OCI-M1 (cell line): ENCODE data around the gene LEMD2.

Source experiments
- DNase-seq: peaks from one replicate; lab custom pipeline; 2025; lab: John Stamatoyannopoulos, UW

Gene LEMD2

DNA sequence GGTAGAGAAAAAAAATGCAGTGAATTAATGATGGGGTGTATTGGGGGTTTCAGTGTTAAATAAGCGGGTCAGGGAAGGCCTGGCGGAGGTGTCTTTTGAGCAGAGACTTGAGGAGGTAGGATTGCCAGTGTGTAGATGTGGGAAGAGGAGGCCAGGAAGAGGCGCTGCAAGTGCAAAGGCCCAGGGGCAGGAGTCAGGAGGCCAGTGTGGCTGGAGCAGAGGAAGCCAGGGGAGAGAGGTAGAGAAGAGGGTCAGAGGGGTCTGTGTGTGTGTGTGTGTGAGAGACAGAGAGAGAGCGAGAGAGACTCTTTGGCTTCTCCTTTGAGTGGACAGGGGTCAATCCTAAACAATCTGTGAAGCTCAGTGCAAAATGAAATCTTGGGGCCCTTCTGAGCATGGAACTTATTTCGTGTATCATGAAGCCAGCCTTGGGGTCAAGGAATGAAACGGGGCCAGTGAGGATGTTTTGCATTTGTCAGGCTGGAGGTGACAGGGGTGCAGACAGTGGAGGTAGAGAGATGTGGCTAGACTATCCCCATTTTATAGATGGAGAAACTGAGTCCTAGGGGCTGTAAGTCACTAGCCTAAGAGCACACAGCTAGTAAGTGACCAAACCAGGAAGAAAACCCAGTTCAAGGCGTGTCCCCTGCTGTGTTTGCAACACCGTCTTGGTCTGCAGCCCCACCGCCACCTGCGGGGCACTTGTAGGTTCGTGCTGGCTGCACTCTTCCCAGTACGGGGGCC, 32.5 kb downstream of the LEMD2 start:
- no peak for DNase-seq

DNA sequence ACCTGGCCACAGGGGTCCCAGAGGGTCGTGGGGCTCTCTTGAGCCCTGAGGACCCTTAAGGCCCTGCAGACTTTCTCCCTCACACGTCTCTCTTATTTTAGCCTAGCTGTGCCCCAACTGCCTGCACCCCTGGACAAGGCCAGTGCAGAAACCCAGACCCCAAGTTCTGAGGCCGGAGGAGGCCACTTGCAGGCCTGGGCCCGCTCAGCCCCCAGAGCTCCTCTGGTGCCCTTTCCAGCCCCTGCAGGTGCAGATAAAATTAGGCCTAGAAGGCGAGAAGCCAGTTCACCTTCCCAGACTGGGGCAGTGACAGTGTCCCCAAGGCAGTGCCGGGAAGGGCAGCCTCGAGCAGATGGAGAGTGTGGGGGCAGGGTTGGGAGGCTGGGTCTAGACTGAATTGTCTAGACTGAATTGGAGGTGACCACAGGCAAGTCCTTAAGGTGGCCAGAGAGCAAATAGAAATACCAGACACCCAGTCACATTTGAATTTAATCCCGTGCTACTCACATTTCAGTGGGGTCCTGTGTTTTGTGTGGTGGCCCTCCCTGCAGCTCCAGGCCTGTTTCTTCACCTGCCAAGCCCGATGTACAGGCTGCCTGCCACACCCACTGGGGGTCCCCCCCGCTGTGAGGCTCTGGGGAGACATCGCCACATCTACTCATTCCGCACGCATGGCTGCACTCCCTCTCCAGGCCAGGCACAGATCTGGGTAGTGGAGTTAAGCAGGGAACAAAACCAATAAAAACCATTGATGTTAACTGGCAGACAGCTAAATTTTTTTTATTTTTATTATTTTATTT, 33.7 kb downstream of the LEMD2 start:
- DNase-seq: no peak

DNA sequence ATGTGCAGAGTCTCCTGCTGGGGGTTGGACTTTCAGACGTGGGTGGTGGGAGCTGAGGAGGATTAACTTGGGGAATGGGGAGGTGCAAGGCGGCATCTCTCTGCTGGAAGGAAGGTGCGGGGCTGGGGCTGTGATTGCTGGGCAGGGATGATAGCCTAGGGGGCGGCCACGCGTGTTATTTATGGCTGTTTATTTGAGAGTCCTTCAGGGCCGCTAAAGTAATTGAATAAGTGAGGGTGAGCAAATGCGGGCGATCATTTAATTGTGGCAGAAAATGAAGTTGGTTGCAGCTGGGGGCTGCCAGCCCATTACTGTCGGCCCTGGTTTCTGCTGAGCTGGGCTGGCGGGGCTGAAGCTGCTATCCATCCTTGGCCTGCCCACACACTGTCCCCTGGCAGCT, 34.7 kb downstream of the LEMD2 start:
- DNase-seq: no peak

DNA sequence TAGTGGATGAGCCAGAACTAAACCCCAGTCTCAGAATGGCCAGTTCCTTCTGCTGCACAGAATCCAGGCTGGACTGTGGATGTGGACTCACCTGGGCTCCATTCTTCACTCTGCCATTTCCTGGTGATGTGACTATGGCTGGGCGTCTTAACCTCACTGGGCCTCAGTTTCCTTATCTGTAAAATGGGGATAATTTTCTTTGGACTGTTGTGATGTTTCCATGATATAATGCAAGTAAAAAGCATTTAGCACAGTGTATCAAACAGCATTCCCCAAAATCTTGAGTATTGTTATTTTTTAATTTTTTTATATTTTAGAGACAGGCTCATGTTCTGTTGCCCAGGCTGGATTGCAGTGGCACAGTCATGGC, 36.3 kb downstream of the LEMD2 start:
- DNase-seq: no peak

DNA sequence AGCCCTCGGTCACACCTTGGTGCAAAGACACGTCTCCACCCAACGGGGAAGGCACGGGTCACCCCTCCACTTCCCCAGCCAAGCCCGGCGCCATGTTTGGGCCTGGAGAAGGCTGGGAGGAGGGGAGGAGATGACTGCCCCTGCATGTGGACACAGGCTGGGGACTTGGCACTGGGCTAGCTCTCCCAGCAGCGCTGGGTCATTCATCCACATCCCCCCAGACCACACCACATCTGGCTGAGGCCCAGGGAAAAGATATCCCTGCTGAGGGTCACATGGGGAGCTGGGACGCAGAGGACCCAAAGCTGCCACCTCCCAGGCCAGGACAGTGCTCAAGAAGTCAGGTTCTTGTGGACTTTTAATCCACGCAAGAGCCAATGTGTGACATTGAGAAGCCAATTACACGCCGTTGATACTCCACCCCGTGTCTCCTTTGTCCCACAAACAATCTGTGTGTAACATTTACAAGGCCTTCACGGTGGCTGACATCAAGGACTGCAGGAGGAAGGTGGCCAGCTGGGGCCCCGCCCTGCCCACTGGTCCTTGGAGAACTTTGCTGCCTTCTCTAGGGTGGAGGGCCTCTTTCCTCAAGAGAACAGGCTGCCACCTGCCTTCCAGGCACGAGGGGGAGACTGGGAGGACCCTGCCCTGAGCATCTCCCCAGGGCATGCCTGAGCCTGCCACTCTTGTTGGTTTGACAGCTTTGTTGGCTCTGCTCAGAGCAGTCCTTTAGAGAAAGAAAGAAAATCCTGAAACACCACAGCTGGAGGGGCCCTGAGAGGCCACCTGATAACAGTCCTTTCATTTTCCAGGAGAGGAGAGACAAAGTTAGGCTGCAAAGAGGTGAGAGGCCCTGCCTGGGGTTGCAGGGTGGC, 36.9 kb downstream of the LEMD2 start:
- DNase-seq: no peak

DNA sequence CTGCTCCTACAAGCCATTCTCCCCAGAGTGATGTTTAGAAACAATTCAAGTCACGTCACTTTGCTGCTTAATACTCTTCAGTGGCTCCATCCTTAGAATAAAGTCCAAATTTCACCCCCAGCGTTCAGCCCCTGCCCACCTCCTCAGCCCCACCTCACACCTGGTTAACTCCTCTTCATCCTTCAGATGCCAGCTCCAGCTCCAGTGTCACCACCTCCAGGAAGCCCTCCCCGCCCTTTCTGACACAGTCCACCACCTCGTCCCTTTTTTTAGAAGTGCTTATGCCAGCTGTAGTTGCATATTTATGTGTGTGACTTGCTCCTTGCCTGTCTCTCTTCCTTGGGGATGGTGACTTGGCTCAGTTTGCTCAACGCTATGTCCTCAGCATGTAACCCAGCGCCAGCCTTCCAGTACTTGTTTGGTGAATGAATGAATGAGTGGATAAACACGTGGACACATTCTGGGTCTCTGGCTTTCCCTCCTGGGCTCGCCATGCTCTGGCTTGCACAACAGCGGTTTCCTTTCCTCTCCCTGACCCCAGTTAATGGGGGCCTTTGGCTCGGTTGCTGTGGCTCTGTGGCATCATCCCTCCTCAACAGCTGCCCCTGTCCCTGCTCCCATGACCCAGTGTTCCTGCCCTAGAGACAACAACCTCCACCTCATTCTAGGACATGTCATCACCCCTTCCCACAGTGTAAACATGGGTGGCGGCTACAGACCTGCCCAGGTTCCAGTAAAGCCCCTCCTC, 38.5 kb downstream of the LEMD2 start:
- no peak for DNase-seq

DNA sequence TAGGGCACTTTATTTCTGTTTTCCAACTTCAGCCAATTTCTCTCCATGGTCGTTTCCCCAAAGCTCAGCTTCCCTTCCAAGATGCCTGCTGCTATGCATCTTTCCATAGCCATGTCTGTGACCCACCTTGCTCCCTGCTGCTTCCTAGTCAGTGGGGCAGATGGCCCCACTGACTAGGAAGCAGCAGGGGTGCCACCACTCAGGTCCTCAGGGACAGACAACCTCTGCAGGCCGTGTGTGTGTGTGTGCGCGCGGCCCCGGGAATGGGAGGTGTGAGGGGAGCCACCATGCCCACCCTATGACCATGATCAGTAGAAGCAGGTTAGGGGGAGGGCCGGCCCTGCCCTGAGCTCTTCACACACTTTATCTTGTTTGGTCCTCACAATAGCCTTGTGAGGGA, 39.5 kb downstream of the LEMD2 start:
- DNase-seq: no peak

DNA sequence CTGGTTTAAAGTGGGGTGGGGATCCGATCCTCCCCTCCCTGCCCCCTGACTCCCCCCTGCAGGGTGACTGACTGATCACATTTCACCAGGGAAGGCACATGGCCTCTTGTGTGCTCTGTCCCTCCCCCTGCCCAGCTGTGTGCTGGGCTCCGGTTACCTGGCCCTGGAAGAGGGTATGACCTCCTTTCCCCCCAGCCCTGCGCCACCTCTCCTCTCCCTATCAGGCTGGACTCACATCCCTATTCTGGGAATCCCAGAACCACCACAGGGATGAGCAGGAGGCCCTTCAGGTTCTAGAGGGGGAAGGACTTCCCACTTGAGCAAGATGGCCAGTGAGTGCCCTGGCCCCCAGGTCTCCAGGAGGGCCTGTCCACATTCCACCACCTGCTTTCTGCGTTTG, 40.1 kb downstream of the LEMD2 start:
- DNase-seq: no peak

DNA sequence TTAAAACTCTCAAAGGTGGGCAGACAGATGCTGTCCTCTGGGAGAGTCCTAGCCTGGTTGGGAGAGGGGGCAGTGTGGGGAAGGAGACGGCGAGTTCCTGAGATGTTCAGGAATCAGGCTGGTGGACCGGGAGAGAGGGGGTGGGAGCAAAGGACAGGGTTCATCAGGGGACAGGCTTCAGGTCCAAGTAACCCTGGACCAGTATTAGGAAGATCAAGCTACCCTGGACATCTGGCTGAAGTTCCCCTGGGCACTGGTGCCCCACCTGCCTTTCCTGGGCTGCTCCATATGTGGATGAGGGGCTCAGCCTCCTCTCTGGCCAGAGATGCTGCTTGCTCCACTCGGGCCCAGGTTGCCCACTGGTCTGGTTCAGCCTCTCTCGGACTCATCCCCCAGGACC, 41.1 kb downstream of the LEMD2 start:
- no peak for DNase-seq

DNA sequence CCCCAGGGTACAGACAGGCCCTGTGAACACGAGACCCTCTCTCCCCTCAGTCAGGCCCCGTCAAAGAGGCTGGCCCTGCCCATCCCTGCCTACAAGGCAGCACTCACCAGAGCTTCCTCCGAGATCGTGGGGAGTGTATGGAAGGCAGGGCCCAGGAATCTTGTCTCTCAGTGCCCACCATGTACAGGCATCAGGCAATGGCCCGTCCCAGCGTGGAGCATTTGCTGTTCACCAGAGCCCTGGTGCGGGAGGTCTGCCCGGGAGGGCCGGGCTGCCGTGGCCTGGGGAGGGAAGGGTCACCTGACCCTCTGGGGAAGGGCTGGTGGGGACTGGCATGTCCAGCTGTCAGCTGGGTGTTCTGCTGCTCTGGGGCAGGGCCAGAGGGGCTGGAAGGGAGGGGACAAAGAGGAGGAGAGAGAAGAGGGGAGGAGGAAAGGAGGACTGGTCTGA, 42.3 kb downstream of the LEMD2 start, which contains the start of gene IP6K3:
IP6K3 (minus strand) TSS at position 255 of the 450 bp plus-strand sequence. CDS start 11,429 bp downstream, outside the sequence.
- DNase-seq: no peak

DNA sequence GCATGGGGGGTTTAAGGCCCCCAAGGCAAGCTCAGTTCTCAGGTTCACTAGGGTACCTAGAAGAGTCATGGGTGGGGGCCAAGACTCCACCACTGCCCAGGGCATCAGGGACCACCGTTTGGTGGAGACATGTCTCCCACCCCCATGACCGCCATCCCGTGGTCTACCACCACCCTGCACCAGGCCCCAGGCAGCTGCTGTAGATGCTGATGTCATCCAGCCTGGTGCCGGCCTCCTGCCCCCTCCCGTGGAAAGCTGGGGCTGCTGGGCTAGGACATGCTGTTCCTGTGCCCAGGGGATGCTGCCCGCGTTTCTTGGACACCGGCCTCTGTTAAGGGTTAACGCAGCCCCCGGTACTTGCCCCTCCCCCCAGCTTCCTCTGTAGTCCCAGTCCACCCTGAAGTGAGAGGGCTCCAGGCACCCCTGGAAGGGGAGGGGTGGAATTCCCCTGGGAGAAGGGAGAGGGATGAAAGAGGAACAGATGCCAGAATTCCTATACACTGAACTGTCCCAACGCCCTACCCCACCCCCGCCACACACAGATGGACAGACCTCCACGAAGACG, 42.8 kb downstream of the LEMD2 start:
- DNase-seq: no peak

DNA sequence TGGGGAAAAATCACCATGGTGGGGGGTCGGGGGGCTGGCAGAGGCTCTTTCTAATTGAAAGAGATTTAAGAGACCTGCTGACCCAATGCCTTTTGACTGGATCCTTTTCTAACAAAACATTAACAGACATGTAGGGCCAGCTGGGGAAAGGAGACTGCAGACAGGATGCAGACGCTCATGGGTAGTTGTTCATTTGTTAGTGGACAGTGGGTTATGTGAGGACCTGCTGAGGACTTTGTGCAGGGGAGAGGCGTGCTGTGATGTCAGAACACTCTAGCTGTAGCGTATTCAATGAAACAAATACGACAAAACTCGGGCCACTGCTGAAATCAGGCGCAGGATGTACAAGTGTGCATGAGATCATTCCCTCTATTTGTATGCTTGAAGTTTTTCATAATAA, 43.4 kb downstream of the LEMD2 start:
- DNase-seq: no peak

DNA sequence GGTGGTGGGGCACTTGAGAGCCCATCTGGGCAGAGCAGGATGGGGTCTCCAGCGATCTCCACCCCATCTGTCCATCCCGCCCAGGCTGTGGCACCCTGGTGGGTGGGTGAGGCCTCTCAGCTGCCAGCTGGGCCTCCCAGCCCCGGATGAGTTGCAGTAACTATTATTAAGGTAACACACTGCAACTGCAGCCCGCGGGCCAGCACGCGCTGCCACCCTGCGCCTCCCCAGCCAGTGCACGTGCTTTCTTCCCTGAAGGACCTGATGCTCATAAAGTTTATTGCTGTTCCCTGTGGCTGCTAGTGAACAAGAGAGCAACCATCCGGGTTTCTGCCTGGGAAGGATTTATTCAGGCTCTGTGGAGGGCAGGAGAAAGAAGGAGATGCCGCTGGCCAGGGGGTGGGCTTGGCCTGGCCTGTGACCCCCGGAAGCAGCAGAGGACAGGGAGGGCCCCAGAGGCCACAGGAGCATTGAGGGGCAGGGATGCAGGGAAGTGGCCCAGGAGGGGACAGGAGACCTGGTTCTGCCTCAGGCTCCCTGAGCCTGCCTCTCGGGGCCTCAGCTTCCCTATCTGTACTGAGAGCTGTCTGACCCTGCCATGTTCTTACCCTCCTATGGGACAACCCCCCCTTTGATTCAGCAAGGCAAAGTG, 43.9 kb downstream of the LEMD2 start:
- no peak for DNase-seq

DNA sequence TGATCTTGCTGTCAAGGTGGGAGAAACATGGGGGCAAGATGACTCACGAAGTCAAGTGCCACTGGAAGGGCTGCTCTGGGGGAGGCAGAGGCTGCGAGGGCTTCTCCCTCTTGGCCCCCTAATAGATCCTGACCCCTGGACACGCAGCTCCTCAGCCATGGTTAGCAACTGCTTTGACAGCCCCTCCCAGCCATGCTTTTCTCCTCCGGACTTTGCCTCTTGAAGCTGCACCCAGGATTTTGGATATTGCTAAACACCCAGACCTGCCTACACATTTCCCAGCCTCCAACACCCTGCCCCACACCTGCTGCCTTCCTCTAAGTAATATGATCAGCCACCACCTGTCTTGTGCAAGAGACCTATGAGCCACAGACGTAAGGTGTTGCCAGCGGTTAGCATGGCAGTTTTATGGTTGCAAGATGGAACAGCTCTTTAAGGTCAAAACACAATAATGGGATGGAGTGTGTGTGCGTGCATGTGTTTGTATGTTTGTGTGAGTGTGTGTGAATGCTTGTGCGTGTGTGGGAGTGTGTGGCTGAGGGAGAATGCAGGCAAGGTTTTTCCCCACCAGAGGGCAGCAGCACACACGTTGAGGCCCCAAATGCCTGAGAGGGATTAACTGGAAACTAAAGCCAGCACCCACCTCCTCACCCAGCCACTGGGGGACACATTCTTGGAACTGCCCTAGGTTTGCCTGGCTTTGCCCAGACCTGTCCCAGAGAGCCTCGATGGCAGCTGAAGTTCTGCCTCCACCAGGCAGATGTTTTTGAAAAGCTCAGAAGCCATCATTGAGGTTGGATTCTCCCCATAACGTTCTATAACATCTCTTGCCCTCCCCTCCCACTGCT, 44.7 kb downstream of the LEMD2 start:
- peak; percentile 83 for DNase-seq

DNA sequence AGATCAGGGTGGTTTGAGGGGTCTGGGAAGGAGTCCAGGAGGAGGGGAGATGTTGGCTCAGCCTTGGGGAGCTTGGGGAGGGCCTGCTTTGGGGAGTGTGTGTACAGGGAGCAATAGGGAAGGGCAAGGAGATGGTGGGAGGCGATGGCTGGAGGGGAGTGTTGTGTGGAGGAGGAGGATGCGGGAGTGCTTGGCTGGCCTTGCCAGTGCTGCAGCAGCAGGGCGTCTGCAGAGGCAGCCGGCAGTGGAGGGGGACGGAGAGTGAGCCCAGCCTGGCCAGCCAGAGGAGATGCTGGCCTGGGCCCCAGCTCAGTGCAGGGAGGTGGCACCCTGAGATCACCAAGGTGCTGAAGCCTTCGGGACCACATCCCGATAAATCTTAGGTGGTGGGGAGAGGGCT, 46.1 kb downstream of the LEMD2 start:
- no peak for DNase-seq

DNA sequence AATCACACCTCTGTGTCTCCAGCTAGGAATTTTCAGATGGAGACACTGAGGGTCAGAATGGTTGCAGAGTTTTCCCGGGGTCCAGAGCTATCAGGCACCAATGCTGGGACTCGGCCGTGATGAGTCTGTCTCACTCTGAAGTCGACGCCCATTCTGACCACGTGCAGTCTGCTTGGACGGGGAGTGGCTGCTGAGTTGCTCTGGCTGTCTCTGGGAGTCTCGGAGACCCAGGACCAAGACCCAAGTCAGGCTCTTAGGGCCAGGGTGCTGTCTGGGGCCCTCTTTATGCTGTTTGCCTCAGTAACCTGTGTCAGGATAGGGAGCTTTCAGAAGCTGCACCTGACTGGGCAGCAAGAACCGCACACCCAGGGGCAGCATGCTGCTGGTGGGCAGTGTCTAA, 46.8 kb downstream of the LEMD2 start:
- peak; percentile 21 for DNase-seq

DNA sequence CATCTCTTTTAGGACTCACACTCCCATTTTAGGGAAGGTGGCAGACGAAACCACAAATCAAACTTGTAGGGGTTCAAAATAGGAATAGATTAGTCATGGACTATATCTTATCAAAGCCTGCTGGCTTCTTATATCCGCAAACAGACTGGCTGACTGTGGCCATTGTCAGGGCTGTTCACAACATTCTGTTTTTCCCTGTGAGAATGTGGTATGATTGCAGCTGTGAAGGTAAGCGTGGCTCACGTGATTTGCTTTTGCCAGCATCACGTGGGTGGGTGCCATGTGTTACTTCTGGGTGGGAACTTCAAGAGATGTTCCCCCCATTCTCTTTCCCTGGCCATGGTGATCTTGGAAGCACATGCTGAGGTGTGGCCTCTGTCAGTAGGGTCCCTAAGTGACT, 48.1 kb downstream of the LEMD2 start:
- DNase-seq: peak; percentile 42

DNA sequence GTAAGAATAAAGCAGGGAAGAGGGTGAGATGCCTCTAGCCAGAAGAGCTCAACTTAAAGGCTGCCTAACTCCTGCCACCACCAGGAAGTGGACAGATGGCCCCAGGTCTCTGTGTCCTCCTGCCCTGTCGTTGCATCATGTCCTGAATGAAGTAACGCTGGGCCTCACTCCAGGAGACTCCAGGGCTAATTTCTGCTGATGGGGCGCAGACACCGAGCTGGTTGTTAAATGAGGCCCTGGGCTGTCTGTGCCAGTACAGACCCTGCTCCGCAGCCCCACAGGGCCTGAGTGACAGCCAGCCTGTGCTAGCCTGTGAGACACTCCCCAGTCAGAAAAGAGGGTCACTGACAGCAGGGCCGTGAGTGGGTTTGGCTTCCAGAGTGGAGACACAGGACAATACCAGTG, 48.7 kb downstream of the LEMD2 start:
- peak; percentile 27 for DNase-seq

DNA sequence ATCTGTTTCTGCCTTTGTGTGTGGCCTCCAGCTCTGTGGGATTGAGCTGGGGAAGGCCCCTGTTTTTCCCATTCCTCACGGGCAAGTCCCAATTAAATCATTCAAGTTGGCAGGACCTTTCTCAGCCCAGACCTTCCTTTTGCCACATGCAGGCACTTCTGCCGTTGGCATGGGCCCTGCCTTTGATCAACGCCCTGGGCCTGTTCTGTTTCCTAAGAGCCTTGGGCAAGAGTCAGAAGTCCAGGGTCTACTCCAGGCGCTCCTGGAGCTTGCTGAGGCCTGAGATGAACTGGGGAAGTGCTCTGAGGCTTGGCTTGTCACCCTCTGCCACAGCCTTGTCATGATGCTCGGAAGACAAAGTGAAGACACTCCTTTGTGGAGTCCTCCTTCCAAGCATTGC, 49.4 kb downstream of the LEMD2 start:
- DNase-seq: no peak

DNA sequence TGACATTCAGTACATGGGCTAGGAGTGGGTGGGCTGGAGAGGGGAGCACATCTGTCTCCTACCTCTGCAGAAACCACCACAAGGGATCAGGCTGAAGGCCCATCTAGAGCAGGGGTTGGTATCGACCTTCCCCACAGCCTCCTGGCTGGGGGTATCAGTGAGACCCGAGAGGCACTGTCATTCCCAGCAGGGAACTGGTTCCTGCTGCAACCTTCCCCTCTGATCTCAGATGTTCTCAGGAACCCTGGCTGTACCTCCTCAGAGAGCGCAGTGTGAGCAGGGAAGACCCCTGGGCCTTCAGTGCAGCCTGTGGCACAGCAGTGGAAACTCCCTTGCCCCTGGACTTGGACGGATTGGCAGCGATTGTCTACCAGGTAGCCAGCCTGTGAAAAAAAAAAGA, 50.1 kb downstream of the LEMD2 start:
- no peak for DNase-seq
